ENCODE measurements around the gene NME9.

NME9 gene

DNA sequence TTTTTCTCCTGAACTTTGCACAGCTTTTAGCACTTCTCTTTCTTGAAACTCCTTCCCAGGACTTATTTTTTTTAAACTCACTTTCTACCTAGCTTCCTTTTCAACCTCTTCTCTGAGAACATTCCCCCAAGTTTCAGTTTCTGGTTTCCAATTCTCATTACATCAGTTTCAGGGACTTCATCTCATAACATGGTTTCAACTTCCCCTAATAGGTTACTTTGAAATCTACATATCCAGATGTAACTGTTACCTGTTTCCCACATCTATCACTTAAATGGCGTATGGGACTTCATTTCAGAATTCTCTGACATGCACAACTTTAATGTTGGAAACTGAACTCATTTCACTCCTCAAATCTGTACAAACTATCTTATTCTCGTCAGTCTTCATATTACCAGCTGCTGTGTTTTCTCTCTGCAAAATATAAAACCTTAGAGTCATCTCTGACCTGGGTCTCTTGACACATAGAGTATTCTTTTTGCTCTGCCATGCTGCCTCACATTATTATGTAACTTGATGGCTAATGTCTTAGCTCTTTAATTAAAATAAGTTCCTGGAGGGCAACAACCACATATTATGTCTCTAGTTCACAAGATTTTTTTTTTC is 58.4 kb downstream of the NME9 start:
- DNase-seq: no peak

DNA sequence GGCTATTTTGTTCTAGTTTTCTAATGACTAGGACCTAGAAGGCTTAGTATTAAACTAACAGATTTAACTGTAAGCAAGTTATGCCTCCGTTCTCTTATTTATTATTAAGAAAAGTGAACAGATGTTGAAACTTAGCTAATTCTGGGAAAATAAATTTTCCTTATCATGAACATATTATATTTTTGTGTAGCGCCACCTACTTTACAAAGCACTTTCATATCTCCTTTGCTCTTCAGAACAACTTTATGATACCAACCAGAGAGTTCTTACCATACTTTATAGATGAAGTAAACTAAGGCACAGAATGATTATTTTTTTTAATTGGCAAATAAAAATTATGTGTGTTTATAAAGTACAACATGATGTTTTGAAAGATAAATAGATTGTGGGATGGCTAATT is 59.4 kb downstream of the NME9 start:
- no peak for DNase-seq

DNA sequence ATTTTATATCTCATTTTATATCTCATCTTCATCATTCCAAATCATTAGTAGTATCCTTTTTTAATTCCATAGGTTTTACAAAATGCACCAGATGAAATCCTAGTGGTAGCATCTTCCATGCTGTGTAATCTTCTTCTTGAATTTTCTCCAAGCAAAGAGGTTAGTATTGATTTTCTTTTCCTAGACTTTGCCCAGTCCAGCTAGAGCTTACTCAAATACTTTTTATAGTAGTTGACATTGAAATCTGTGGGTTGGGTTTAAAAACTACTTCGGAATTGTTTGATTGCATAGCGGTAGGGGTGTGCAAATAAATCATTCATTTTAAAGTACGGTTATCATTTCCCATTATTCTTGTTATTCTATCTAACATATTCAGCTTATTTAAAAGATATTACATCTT is 62.6 kb downstream of the NME9 start:
- DNase-seq: no peak

DNA sequence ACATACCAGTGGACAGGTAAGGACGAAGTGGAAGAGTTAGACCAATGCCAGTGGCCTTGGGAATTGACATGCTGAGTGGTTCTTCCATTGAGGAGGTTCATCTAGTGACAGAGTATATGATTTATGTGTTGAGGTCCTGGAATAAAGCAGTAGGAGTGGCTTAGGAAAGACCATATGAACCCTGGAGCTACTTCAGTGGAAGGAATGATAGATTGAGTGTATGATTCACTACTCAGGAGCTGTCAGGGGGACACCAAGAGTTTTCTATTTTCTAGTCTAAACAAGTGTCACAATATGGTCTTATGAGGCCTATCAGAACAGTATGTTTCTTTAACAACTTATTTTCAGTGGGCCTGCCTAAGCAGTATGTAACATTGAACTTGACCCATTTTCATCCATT is 63.9 kb downstream of the NME9 start:
- no peak for DNase-seq

DNA sequence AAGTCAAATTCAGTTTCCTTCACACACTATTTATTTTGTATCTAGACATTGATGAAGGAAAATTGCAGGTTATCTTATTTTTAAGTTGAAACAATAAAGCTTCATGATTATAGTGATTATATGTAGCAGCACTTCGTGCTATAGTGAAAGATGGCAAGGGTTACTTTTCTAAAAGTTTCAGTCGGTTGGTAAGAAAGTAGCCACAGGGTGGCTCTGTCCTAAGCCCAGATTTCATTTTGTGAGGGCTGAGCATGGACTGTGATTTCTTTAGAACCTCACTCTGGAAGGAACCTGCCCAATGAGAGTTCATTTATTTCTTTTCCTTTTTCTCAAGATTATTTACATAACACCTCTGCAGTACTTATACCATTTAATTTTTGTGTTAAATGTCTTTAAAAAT is 66.5 kb downstream of the NME9 start:
- DNase-seq: no peak

DNA sequence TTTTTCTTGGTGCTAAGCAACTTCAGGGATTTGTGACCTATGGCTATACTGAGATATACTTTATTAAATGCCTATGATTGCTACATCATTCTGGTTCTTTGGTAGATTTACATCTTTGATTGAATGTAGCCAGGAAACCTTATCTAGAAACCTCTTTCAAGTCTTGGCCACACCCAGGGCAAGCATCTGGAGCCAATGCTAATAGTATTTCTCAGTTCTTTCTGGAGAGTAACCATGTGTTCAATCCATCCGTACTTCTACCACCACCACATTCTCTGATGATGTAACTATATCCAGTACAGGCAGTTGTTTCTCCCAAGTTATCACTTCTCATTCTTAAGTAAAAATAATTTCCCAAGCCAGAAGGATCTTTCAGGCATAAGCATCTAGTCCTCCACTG is 69.0 kb downstream of the NME9 start:
- no peak for DNase-seq

DNA sequence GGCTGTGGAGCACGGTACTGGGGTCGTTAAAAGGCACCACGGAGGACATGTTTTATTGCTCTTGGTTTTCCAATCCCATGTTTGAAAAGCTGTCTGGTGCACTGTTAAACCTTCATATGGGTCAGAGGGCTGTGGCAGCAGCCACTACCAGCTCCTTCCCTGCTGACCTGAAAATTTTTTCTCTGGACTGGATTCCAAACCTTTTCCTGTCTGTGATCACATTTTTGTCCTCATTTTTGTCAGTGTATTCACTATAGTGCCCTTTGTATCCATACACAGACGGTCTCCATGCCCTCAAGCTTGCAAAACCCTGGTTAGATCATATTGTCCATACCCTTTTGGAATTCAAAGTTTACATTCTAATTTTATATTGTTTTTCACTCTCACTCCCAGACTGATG is 70.5 kb downstream of the NME9 start:
- no peak for DNase-seq

DNA sequence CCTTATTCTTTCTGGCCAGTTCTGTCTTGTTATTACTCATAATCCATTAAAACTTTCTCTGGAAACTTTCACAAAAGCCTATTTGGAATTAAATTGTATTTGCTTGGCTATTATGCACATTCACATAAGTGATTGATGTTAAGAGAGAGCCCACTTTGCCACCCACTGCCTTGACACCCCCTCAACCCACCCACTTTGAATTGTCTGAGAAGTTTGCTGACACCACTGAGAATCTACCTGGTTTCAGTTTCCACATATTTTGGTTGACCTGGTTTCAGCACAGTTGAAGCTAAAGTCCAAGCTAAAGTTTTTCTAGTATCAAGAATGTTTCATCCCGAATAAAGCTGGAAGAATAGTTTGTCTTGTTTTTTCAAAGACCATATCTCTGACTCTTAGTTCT is 71.7 kb downstream of the NME9 start:
- no peak for DNase-seq

DNA sequence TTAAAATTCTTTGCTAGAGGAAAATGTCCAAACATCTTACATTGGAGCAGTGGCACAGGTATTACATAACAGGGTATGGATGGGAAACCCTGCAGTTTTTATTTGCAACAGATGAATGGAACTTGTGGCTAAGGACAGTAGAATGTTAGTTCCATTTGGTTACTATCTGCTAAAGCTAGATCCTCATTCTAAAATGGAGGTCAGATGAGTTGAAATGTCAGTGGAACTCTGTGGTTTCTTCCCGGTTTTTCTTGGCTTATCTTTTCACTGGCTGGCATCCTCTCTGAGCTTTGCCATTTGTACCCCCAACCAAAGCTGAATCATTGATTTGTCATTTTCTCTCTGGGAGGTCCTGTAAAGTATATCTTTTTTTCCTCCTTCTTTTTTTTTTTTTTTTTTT is 73.6 kb downstream of the NME9 start:
- no peak for DNase-seq

DNA sequence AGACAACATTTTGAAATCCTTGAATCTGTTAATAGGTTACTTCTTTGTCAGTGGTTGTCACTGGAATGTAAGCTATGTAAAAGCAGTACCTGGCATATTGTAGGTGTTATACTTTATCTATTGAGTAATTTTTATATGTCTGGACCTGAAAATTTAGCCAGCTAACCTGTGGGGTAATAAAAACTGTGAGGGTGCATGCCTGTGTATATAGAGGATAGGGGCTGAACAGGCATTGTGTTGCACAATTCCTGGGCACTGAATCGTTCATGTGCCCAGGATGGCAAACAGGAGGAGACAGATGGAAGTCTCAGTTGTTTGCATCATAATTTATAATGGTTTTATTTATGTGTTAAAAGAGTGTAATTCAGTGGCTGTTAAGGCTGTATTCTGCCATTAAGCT is 75.4 kb downstream of the NME9 start:
- DNase-seq: no peak

DNA sequence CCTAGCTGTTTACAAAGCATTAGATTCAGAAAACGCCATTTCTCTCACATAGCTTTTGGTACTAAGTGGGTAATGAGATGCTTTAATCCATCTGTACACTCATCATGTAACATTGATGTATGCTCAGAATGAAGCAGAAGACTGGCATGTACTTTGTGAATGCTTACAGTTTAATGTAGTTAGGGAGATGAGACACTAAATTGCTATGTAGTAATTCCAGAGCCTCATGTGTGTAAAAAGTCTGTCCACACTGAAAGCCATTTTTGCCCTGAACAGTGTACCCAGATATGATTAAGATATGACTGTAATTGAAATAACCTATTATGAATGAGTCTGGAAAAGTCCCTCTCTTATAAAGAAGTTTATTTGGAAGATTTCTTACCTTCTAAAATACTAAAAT is 76.0 kb downstream of the NME9 start:
- no peak for DNase-seq

Measured in activated CD4-positive, alpha-beta T cell treated with anti-CD3 and anti-CD28 coated beads, Interleukin-2, amount 50 U/mL, for 48 hours (primary cell).